Esophagus (tissue), 2 donors: Measurements from ENCODE around the gene TTC33. TPM values are rescaled to one million over a fixed set of nuclear protein-coding genes. Genes with fewer than 3 reads are reported as not detected.
"Not testable (repeated sequence)": the region's sequence is repeated elsewhere in the genome, so short reads cannot be mapped to it uniquely, and the experiment has no call there.

Experiments
- H3K27ac ChIP-seq, 2 donors: one replicate each; pipeline ENCODE4 v1.5.1; 2013; ENCODE audit warnings: low read depth in 2 of 2, mild to moderate bottlenecking in 2 of 2, inconsistent platforms in 1 of 2, low read length in 1 of 2, moderate library complexity in 1 of 2
- H3K27me3 ChIP-seq, 2 donors: one replicate each; pipeline ENCODE4 v1.6.1; 2013; ENCODE audit warnings: low read length in 2 of 2, control low read depth in 1 of 2, mild to moderate bottlenecking in 1 of 2; ENCODE audit not compliant: insufficient read depth in 2 of 2, control insufficient read depth in 1 of 2
- H3K36me3 ChIP-seq, 2 donors: one replicate each; pipeline ENCODE4 v1.6.1; 2013; ENCODE audit warnings: low read length in 1 of 2; ENCODE audit not compliant: control insufficient read depth in 2 of 2, insufficient read depth in 2 of 2
- H3K4me1 ChIP-seq, 2 donors: one replicate each; pipeline ENCODE4 v1.6.1; 2013; ENCODE audit warnings: low read length in 1 of 2; ENCODE audit not compliant: control insufficient read depth in 2 of 2, insufficient read depth in 2 of 2
- H3K4me3 ChIP-seq, 2 donors: one replicate each; pipeline ENCODE4 v1.5.1; 2013; ENCODE audit warnings: low read length in 2 of 2, mild to moderate bottlenecking in 2 of 2, low read depth in 1 of 2, moderate library complexity in 1 of 2
- H3K9me3 ChIP-seq, 2 donors: one replicate each; pipeline ENCODE4 v1.6.1; 2013; ENCODE audit warnings: mild to moderate bottlenecking in 2 of 2, low read depth in 1 of 2, low read length in 1 of 2, moderate library complexity in 1 of 2; ENCODE audit not compliant: control insufficient read depth in 2 of 2, insufficient read depth in 1 of 2
- WGBS, 2 donors: extraction: QIAGEN DNeasy Blood & Tissue Kit; methylation state at CpG; one replicate each; pipeline ENCODE4 v1.1.7; 2013; 5-methylcytosine and 5-hydroxymethylcytosine counted together
- polyA plus RNA-seq, 2 donors: library from polyadenylated mRNA; stranded (reverse); fragments of 200-250 nt; gene quantifications; one replicate each; pipeline ENCODE4 v1.2.3, GENCODE V29; 2013
- donor health status: healthy with polysubstance abuse.
- donor health status: Bipolar disorder and iron deficiency.

The TTC33 gene
- polyA plus RNA-seq, 2 donors, result 3.2 to 3.7 TPM

DNA sequence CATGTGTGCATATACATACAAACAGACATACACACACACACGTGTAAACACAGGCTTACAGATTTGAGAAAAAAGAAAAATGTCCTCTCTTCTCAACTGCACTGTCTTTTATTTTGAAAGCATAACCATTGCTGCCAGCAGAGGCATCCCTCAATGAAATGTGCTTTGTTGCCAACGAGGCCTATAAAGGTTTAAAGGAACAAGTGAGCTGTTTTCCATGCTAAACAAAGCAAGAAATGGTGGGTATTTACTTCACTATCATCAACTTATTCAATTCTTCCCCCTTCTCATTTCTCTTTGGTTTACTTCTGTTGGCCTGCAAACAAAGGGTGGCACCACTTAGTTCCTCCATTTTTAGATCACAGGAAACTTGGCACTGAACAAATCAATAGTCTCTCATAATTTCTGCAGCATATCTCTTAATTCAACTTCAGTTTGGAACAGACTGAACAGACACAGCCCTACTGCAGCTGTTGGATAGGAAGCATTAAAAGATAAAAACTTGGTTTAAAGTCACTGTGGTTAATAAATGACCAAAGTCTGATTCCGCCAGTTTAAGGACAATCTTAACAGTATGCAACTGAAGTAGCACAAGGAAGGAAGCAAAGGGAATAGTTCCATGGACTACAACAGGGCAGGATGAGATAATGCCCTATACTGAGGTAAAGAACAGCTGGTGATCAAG lies 21.7 kb downstream of the TTC33 start:
- WGBS, 2 donors, result 46 to 57% methylated on average over 3 of the region's 3 CpGs
- no peaks in the 10 kb centered on the region for H3K36me3 ChIP-seq
- H3K27me3 ChIP-seq, result no peaks in the 10 kb centered on the region
- H3K27ac ChIP-seq, result no peak overlapping the region
- no peaks in the 10 kb centered on the region for H3K9me3 ChIP-seq
- H3K4me3 ChIP-seq, result no peak overlapping the region
- H3K4me1 ChIP-seq, result no peaks in the 10 kb centered on the region

DNA sequence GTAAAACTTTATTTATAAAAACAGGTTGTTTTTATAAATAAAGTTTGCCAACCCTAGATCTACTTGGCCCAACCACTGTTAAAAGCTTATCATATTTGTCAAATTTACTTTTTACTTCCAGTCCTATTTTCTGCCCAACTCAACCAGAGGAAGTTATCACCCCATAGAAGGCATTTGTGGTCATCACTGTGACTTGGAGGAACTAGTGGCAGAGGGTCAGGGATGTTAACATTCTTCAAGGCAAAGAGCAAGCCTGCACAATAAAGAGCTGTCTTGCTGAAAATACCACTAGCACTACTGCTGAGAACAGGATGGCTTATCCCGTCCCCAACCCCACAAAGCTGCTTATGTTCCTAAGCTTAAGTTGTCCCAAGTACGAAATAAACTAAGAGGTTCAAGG lies 22.3 kb downstream of the TTC33 start:
- WGBS, 2 donors, result 82 to 88% methylated on average over 2 of the region's 2 CpGs
- H3K27me3 ChIP-seq, result no peaks in the 10 kb centered on the region
- no peaks in the 10 kb centered on the region for H3K9me3 ChIP-seq
- no peaks in the 10 kb centered on the region for H3K4me1 ChIP-seq
- H3K4me3 ChIP-seq, result no peak overlapping the region
- no peaks in the 10 kb centered on the region for H3K36me3 ChIP-seq
- no peak overlapping the region for H3K27ac ChIP-seq

DNA sequence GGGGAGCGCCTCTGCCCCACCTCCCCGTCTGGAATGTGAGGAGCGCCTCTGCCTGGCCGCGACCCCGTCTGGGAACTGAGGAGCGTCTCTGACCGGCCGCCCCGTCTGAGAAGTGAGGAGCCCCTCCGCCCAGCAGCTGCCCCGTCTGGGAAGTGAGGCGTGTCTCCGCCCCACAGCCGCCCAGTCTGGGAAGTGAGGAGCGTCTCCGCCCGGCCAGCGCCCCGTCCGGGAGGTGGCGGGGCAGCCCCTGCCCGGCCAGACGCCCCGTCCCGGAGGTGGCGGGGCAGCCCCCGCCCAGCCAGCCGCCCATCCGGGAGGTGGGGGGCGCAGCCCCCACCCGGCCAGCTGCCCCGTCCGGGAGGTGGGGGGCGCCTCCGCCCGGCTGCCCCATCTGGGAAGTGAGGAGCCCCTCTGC lies 33.3 kb downstream of the TTC33 start:
- WGBS, 2 donors, result 93 to 96% methylated on average over 33 to 37 of the region's 37 CpGs
- H3K27ac ChIP-seq, H3K4me3 ChIP-seq, H3K4me1 ChIP-seq, H3K36me3 ChIP-seq, H3K9me3 ChIP-seq, H3K27me3 ChIP-seq: not testable (repeated sequence)

DNA sequence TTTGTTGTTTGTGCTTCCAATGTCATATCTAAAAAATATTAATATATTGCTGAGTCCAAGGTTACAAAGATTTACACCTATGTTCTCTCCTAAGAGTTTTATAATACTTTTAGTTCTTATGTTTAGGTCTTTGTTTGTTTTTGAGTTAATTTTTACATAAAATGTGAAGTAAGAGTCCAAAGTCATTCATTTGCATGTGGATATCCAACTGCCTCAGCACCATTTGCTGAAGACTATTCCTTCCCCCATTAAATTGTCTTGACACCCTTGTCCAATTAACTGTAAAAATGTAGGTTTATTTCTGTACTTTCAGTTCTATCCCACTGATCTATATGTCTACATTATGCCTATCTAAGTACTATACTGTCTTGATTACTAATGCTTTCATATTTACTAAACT lies 35.7 kb downstream of the TTC33 start:
- Histone ChIP-seq H3K27me3 (no peaks in the 10 kb centered on the region), H3K36me3 (peaks cover 0 to 3% of the 10 kb centered on the region in 2 donors), H3K4me1 (no peaks in the 10 kb centered on the region), H3K9me3 (peaks cover 0 to 2% of the 10 kb centered on the region in 2 donors), H3K4me3 (no peak overlapping the region), H3K27ac (no peak overlapping the region)

DNA sequence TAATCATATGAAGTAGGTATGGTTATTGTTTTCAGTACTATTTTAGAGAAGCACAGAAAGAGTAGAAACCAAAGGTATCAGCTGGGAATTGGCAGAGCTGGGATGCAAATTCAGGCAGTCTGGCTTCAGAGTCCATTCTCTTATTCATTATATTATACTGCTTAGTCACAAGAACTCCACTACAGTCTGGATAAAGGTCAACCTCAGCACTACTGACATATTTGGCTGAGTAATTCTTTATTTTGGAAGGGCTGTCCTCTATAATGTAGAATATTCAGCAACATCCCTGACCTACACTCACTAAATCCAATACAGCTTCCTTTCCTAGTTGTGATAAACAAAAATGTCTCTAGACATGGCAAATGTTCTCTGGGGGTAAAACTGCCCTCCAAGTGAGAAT lies 38.5 kb downstream of the TTC33 start:
- Histone ChIP-seq H3K27me3 (no peaks in the 10 kb centered on the region), H3K4me1 (no peaks in the 10 kb centered on the region), H3K4me3 (no peak overlapping the region), H3K9me3 (peaks cover 0 to 2% of the 10 kb centered on the region in 2 donors), H3K27ac (no peak overlapping the region), H3K36me3 (peaks cover 0 to 3% of the 10 kb centered on the region in 2 donors)

DNA sequence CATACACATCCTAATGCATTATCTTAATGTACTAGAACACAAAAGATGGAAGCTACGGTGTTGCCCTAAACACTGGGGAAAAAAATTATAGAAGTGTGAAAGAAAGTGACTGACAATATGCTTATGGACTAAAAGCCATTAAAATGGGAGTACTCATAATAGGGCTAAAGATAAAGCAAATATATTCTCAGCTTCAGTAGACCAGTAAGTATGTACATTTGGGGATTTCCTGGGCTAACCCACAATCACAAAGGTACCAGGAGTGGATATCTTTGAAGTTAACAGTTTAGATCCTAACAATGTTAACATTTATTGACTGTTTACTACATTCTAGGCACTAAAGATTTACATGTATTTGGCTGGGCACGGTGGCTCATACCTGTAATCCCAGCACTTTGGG lies 39.2 kb downstream of the TTC33 start:
- Histone ChIP-seq H3K4me3 (no peak overlapping the region), H3K4me1 (no peaks in the 10 kb centered on the region), H3K27me3 (no peaks in the 10 kb centered on the region), H3K36me3 (peaks cover 0 to 3% of the 10 kb centered on the region in 2 donors), H3K9me3 (no peaks in the 10 kb centered on the region), H3K27ac (no peak overlapping the region)
- WGBS, 2 donors, result 92 to 94% methylated on average over 2 of the region's 2 CpGs

DNA sequence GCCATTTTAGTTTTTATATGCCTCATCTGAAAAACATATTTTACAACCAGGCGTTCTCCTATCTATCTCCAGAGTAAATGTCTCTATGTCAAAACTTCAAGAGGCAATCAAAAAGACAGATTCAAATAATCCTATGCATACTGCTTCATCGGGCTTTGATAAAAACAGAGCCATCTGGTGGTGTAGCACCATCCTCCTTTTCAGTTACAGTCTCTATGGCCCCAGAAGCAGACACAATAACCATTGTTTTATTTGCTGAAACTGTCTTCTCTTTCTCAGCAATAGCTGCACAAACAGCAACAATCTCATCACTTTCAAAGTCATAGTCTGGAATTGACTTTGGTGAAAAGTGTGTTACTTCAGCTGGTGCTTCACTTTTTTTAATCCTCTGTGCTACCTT lies 39.8 kb downstream of the TTC33 start:
- WGBS, 2 donors, result 39 to 44% methylated on average over 2 of the region's 2 CpGs
- no peaks in the 10 kb centered on the region for H3K9me3 ChIP-seq
- H3K36me3 ChIP-seq, result peaks cover 0 to 2% of the 10 kb centered on the region in 2 donors
- no peaks in the 10 kb centered on the region for H3K4me1 ChIP-seq
- no peaks in the 10 kb centered on the region for H3K27me3 ChIP-seq
- no peak overlapping the region for H3K27ac ChIP-seq
- no peak overlapping the region for H3K4me3 ChIP-seq

DNA sequence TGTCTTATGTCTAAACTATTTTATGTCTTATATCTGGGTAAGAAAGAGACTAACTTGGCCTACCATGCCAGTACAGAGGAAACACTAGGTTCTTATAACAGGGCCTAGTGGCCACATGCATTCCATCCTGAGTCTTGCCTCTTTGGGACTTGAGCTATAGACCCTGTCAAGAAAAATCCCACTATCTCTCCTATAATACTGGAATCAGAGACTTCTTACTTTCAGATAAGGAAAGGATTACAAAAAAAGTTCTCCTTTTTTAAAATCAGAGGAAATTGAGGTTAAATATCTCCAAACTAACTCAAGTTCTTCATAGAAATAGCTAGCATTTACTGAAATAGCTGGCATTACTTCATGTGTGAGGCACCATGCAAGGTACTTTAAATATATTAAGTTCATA lies 41.8 kb downstream of the TTC33 start:
- H3K9me3 ChIP-seq, result no peaks in the 10 kb centered on the region
- H3K36me3 ChIP-seq, result no peaks in the 10 kb centered on the region
- no peak overlapping the region for H3K27ac ChIP-seq
- no peaks in the 10 kb centered on the region for H3K27me3 ChIP-seq
- no peaks in the 10 kb centered on the region for H3K4me1 ChIP-seq
- no peak overlapping the region for H3K4me3 ChIP-seq

DNA sequence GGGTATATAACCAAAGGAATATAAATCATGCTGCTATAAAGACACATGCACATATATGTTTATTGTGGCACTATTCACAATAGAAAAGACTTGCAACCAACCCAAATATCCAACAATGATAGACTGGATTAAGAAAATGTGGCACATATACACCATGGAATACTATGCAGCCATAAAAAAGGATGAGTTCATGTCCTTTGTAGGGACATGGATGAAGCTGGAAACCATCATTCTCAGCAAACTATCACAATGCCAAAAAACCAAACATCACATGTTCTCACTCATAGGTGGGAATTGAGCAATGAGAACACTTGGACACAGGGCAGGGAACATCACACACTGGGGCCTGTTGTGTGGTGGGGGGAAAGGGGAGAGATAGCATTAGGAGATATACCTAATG lies 45.2 kb downstream of the TTC33 start:
- not testable (repeated sequence) for H3K4me1 ChIP-seq, H3K9me3 ChIP-seq, H3K27ac ChIP-seq, H3K4me3 ChIP-seq, H3K36me3 ChIP-seq, H3K27me3 ChIP-seq

DNA sequence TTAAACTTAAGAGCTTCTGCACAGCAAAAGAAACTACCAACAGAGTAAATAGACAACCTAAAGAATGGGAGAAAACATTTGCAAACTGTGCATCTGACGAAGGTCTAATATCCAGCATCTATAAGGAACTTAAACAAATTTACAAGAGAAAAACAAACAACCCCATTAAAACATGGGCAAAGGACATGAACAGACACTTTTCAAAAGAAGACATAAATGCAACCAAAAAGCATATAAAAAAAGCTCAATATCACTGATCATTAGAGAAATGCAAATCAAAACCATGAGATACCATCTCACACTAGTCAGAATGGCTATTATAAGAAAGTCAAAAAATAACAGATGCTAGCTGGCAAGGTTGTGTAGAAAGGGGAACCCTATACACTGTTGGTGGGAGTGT lies 50.3 kb downstream of the TTC33 start:
- not testable (repeated sequence) for H3K9me3 ChIP-seq, H3K27me3 ChIP-seq, H3K27ac ChIP-seq, H3K36me3 ChIP-seq, H3K4me1 ChIP-seq, H3K4me3 ChIP-seq
- WGBS, 2 donors, result 97% methylated on average over 1 of the region's 1 CpG
